H9 (cell line): ENCODE data around the gene MIEF1. TPM values are rescaled to one million over a fixed set of nuclear protein-coding genes. Genes with fewer than 3 reads are reported as not detected.

ENCODE experiments used
- DNase-seq: peaks from one replicate; pipeline ENCODE4 v3.0.0-alpha.2; 2017
- H2AFZ ChIP-seq: one replicate; pipeline ENCODE4 v1.6.1; 2013; ENCODE audit warnings: mild to moderate bottlenecking, low read length, control low read depth, moderate library complexity
- H2AK5ac ChIP-seq: 2 replicates; pipeline ENCODE4 v1.6.1; 2013; ENCODE audit warnings: low read length, control low read depth, mixed read lengths; ENCODE audit not compliant: insufficient read length
- H2BK120ac ChIP-seq: one replicate; pipeline ENCODE4 v1.6.1; 2013; ENCODE audit warnings: low read depth, mild to moderate bottlenecking, low read length, control low read depth, inconsistent platforms; ENCODE audit not compliant: poor library complexity, severe bottlenecking
- H2BK12ac ChIP-seq: 2 replicates; pipeline ENCODE4 v1.6.1; 2013; ENCODE audit warnings: low read length, control low read depth, mixed read lengths, low read depth; ENCODE audit not compliant: insufficient read length
- H2BK15ac ChIP-seq: 2 replicates; pipeline ENCODE4 v1.6.1; 2013; ENCODE audit warnings: low read depth, low read length, control low read depth
- H2BK20ac ChIP-seq: one replicate; pipeline ENCODE4 v1.6.1; 2013; ENCODE audit warnings: low read depth, mild to moderate bottlenecking, low read length, control low read depth, inconsistent platforms; ENCODE audit not compliant: poor library complexity, severe bottlenecking
- H2BK5ac ChIP-seq: 2 replicates; pipeline ENCODE4 v1.6.1; 2013; ENCODE audit warnings: low read length, control low read depth, mixed read lengths; ENCODE audit not compliant: insufficient read length
- H3K14ac ChIP-seq: 2 replicates; pipeline ENCODE4 v1.6.1; 2013; ENCODE audit warnings: low read length, control low read depth; ENCODE audit not compliant: insufficient read depth
- H3K18ac ChIP-seq: 2 replicates; pipeline ENCODE4 v1.6.1; 2013; ENCODE audit warnings: low read depth, mild to moderate bottlenecking, mixed read lengths, low read length, control low read depth; ENCODE audit not compliant: insufficient read length
- H3K23ac ChIP-seq: 2 replicates; pipeline ENCODE4 v1.6.1; 2013; ENCODE audit warnings: low read length, control low read depth, mixed read lengths, low read depth; ENCODE audit not compliant: insufficient read length
- H3K23me2 ChIP-seq: 2 replicates; pipeline ENCODE4 v1.6.1; 2013; ENCODE audit warnings: low read depth, mild to moderate bottlenecking, mixed read lengths, low read length, control low read depth; ENCODE audit not compliant: insufficient read length, poor library complexity, severe bottlenecking
- H3K27ac ChIP-seq: 2 replicates; pipeline ENCODE4 v1.5.1; 2013; ENCODE audit warnings: low read length, control low read depth, mixed read lengths, low read depth; ENCODE audit not compliant: insufficient read length
- H3K27me3 ChIP-seq: 2 replicates; pipeline ENCODE4 v1.6.1; 2013; ENCODE audit warnings: low read length, control low read depth, inconsistent platforms; ENCODE audit not compliant: insufficient read depth
- H3K4ac ChIP-seq: 2 replicates; pipeline ENCODE4 v1.6.1; 2013; ENCODE audit warnings: low read depth, mild to moderate bottlenecking, control low read depth, inconsistent platforms, low read length, moderate library complexity
- H3K4me1 ChIP-seq: 2 replicates; pipeline ENCODE4 v1.6.1; 2013; ENCODE audit warnings: low read length, control low read depth, inconsistent platforms; ENCODE audit not compliant: insufficient read depth
- H3K4me2 ChIP-seq: 2 replicates; pipeline ENCODE4 v1.6.1; 2013; ENCODE audit warnings: low read length, control low read depth, mixed read lengths; ENCODE audit not compliant: insufficient read length, insufficient read depth
- H3K56ac ChIP-seq: 2 replicates; pipeline ENCODE4 v1.6.1; 2013; ENCODE audit warnings: low read depth, mild to moderate bottlenecking, mixed read lengths, low read length, control low read depth; ENCODE audit not compliant: insufficient read length
- H3K79me1 ChIP-seq: 2 replicates; pipeline ENCODE4 v1.6.1; 2013; ENCODE audit warnings: low read depth, mild to moderate bottlenecking, moderate library complexity, low read length, control low read depth, inconsistent platforms; ENCODE audit not compliant: insufficient read depth, poor library complexity, severe bottlenecking
- H3K79me2 ChIP-seq: 2 replicates; pipeline ENCODE4 v1.6.1; 2013; ENCODE audit warnings: low read length, control low read depth, inconsistent platforms; ENCODE audit not compliant: insufficient read depth
- H3K9ac ChIP-seq: 2 replicates; pipeline ENCODE4 v1.6.1; 2013; ENCODE audit warnings: low read length, control low read depth, mixed read lengths; ENCODE audit not compliant: insufficient read length; ENCODE audit errors: extremely low read depth
- H3K9me3 ChIP-seq: one replicate; pipeline ENCODE4 v1.6.1; 2013; ENCODE audit warnings: low read depth, low read length, inconsistent platforms; ENCODE audit not compliant: control insufficient read depth
- H3T11ph ChIP-seq: one replicate; pipeline ENCODE4 v1.6.1; 2013; ENCODE audit warnings: mild to moderate bottlenecking, low read length, control low read depth, inconsistent platforms
- H4K20me1 ChIP-seq: one replicate; pipeline ENCODE4 v1.6.1; 2013; ENCODE audit not compliant: control insufficient read depth, insufficient read length, insufficient read depth
- H4K5ac ChIP-seq: 2 replicates; pipeline ENCODE4 v1.6.1; 2013; ENCODE audit warnings: low read depth, mild to moderate bottlenecking, mixed read lengths, low read length, control low read depth; ENCODE audit not compliant: insufficient read length
- H4K8ac ChIP-seq: replicated peaks from 2 replicates; pipeline ENCODE4 v1.6.1; 2013; ENCODE audit warnings: low read length, control low read depth, mixed read lengths, low read depth; ENCODE audit not compliant: insufficient read length
- H4K91ac ChIP-seq: 2 replicates; pipeline ENCODE4 v1.6.1; 2013; ENCODE audit warnings: low read depth, mild to moderate bottlenecking, moderate library complexity, mixed read lengths, low read length, control low read depth; ENCODE audit not compliant: insufficient read length
- H3K27ac Mint-ChIP-seq, 3 experiments: 2 replicates in 2 of 3; 3 replicates in 1 of 3; pipeline ENCODE4 v1.8.0; 2020 to 2021; ENCODE audit warnings: mixed read lengths in 3 of 3, mild to moderate bottlenecking in 1 of 3, moderate library complexity in 1 of 3
- H3K27me3 Mint-ChIP-seq: 2 replicates; pipeline ENCODE4 v1.8.0; 2021; ENCODE audit warnings: low read depth, mild to moderate bottlenecking, moderate library complexity, mixed read lengths
- H3K36me3 Mint-ChIP-seq, 3 experiments: 2 replicates in 2 of 3; 3 replicates in 1 of 3; pipeline ENCODE4 v1.8.0; 2020 to 2021; ENCODE audit warnings: low read depth in 3 of 3, mixed read lengths in 3 of 3; ENCODE audit not compliant: insufficient read depth in 1 of 3
- H3K4me1 Mint-ChIP-seq, 2 experiments: 2 replicates each; pipeline ENCODE4 v1.8.0; 2020; ENCODE audit warnings: mixed read lengths in 2 of 2
- H3K4me3 Mint-ChIP-seq, 2 experiments: 2 replicates in 1 of 2; 3 replicates in 1 of 2; pipeline ENCODE4 v1.8.0; 2020 to 2021; ENCODE audit warnings: mild to moderate bottlenecking in 2 of 2, mixed read lengths in 2 of 2, moderate library complexity in 1 of 2
- H3K9me3 Mint-ChIP-seq, 2 experiments: 2 replicates in 1 of 2; 3 replicates in 1 of 2; pipeline ENCODE4 v1.8.0; 2020; ENCODE audit warnings: mild to moderate bottlenecking in 2 of 2, mixed read lengths in 2 of 2, moderate library complexity in 1 of 2
- CTCF ChIP-seq: fragments of 200-600 bp; sonication (generic); conservative IDR thresholded peaks from 3 replicates; pipeline ENCODE4 v1.8.0; 2021; ENCODE audit warnings: antibody characterized with exemption, mild to moderate bottlenecking
- WGBS: extraction: QIAGEN DNeasy Blood & Tissue Kit; methylation state at CpG from one replicate; pipeline ENCODE4 v1.1.7; 2013; ENCODE audit warnings: missing lambda C conversion rate, low lambda C conversion rate, mixed read lengths; ENCODE audit not compliant: insufficient read length; ENCODE audit errors: extremely low coverage; 5-methylcytosine and 5-hydroxymethylcytosine counted together
- total RNA-seq: library from RNA; stranded (reverse); gene quantifications from 2 replicates; pipeline ENCODE4 v1.2.1, GENCODE V29; 2021

The MIEF1 gene
- total RNA-seq, 1 experiment from 2014 or later: 32.6 TPM

- Histone ChIP-seq H3K18ac (no peak within 1 kb of the TSS), H3K23me2 (peaks cover 6% of the 10 kb centered on the region), H3K79me1 (no peaks in the 10 kb centered on the region), H3K9me3 (no peaks in the 10 kb centered on the region), H2BK20ac (no peak within 1 kb of the TSS), H3K14ac (peak within 1 kb of the TSS; percentile 85), H3K9ac (peak within 1 kb of the TSS; percentile 46), H3K23ac (no peak within 1 kb of the TSS), H3K56ac (no peak within 1 kb of the TSS), H3K4ac (no peak within 1 kb of the TSS), H2AK5ac (no peak within 1 kb of the TSS), H4K20me1 (no peaks in the 10 kb centered on the region), H3K27me3 (no peaks in the 10 kb centered on the region), H3K4me1 (peaks cover 3% of the 10 kb centered on the region; the same call in 1 of the 2 replicates), H3T11ph (no peak within 1 kb of the TSS), H4K8ac (no peak within 1 kb of the TSS), H2BK5ac (no peak within 1 kb of the TSS), H3K79me2 (peaks cover 2% of the 10 kb centered on the region; the same call in 1 of the 2 replicates), H3K4me2 (peak within 1 kb of the TSS; percentile 65), H3K27ac (no peak within 1 kb of the TSS), H2AFZ (no peak within 1 kb of the TSS), H4K91ac (no peak within 1 kb of the TSS), H2BK12ac (no peak within 1 kb of the TSS), H2BK120ac (no peak within 1 kb of the TSS), H2BK15ac (no peak within 1 kb of the TSS), H4K5ac (no peak within 1 kb of the TSS)
- WGBS: no CpG with 5 or more reads among the region's 67 CpGs
- H3K27me3 Mint-ChIP-seq: no peaks in the 10 kb centered on the region; the same call in 1 of the 2 replicates
- TF ChIP-seq CTCF: no peak
- peaks cover 43 to 60% of the 10 kb centered on the region in 2 experiments for H3K4me1 Mint-ChIP-seq
- H3K9me3 Mint-ChIP-seq: no peaks in the 10 kb centered on the region; a peak in 1 of 5 replicates
- peak within 1 kb of the TSS; percentile 62 to 92 (median 88); a peak in 5 of 7 replicates for H3K27ac Mint-ChIP-seq
- H3K4me3 Mint-ChIP-seq: peak within 1 kb of the TSS; percentile 90
- DNase-seq: peak; percentile 100
- H3K36me3 Mint-ChIP-seq: peaks cover 6 to 34% (median 33%) of the 10 kb centered on the region in 3 experiments
These were observed 30.4 kb downstream of the MIEF1 start, which contains the start of gene RPS19BP1 for GRCh38 chr22:39532215-39533073. TSS of gene RPS19BP1 (minus strand) at chr22:39532748. CDS start at chr22:39532738, 10 bp downstream.
